ENCODE data around the gene PELO.

PELO gene

GRCh38 chr5:52834320-52834719 is 46.6 kb downstream of the PELO start:
- no peak for DNase-seq

- DNase-seq: no peak
Observed at GRCh38 chr5:52837068-52837467, 49.4 kb downstream of the PELO start.

Data from NCI-H526 (cell line).